Astrocyte (in vitro differentiated cells and primary cell): Measurements from ENCODE around the gene RNU6-7. TPM values are rescaled to one million over a fixed set of nuclear protein-coding genes. Genes with fewer than 3 reads are reported as not detected.

Experiments
- DNase-seq: peaks from one replicate; pipeline ENCODE4 v3.0.0-alpha.2; 2010; ENCODE audit warnings: low read depth
- FAIRE-seq: peaks from 2 replicates; lab custom pipeline; 2011; peaks lifted over from hg19 to GRCh38; lab: Jason Lieb, UNC
- H2AFZ ChIP-seq: 2 replicates; pipeline ENCODE4 v1.6.0; 2012; ENCODE audit warnings: low read depth, low read length, inconsistent platforms
- H3K27ac ChIP-seq: 2 replicates; pipeline ENCODE4 v1.5.1; 2011; ENCODE audit warnings: low read depth, low read length, inconsistent platforms
- H3K27me3 ChIP-seq: 2 replicates; pipeline ENCODE4 v1.6.0; 2011; ENCODE audit warnings: low read length, inconsistent platforms; ENCODE audit not compliant: insufficient read depth
- H3K36me3 ChIP-seq: 2 replicates; pipeline ENCODE4 v1.5.1; 2011; ENCODE audit warnings: low read length, inconsistent platforms; ENCODE audit not compliant: insufficient read depth
- H3K4me1 ChIP-seq: 2 replicates; pipeline ENCODE4 v1.5.1; 2011; ENCODE audit warnings: low read length, inconsistent platforms; ENCODE audit not compliant: insufficient read depth
- H3K4me2 ChIP-seq: 2 replicates; pipeline ENCODE4 v1.6.0; 2012; ENCODE audit warnings: low read length, inconsistent platforms
- H3K4me3 ChIP-seq: 2 replicates; pipeline ENCODE4 v1.5.1; 2011; ENCODE audit warnings: low read depth, mild to moderate bottlenecking, low read length, inconsistent platforms; ENCODE audit not compliant: insufficient read depth
- H3K79me2 ChIP-seq: 2 replicates; pipeline ENCODE4 v1.6.0; 2012; ENCODE audit warnings: mild to moderate bottlenecking, low read length, inconsistent platforms; ENCODE audit not compliant: insufficient read depth
- H3K9ac ChIP-seq: 2 replicates; pipeline ENCODE4 v1.6.0; 2012; ENCODE audit warnings: mild to moderate bottlenecking, low read length, inconsistent platforms
- H3K9me3 ChIP-seq: 2 replicates; pipeline ENCODE4 v1.5.1; 2012; ENCODE audit warnings: low read depth, mild to moderate bottlenecking, low read length, inconsistent platforms; ENCODE audit not compliant: insufficient read depth
- H4K20me1 ChIP-seq: 2 replicates; pipeline ENCODE4 v1.6.0; 2012; ENCODE audit warnings: low read length, inconsistent platforms; ENCODE audit not compliant: insufficient read depth
- H3K27ac Mint-ChIP-seq: one replicate; pipeline ENCODE4 v1.8.0; 2021; ENCODE audit warnings: mild to moderate bottlenecking, mixed read lengths; ENCODE audit not compliant: unreplicated experiment
- H3K27me3 Mint-ChIP-seq: one replicate; pipeline ENCODE4 v1.8.0; 2021; ENCODE audit warnings: low read depth, mixed read lengths; ENCODE audit not compliant: unreplicated experiment
- H3K36me3 Mint-ChIP-seq: one replicate; pipeline ENCODE4 v1.8.0; 2021; ENCODE audit warnings: low read depth, mixed read lengths; ENCODE audit not compliant: unreplicated experiment
- H3K4me1 Mint-ChIP-seq: one replicate; pipeline ENCODE4 v1.8.0; 2021; ENCODE audit warnings: low read depth, mixed read lengths; ENCODE audit not compliant: unreplicated experiment
- H3K4me3 Mint-ChIP-seq: one replicate; pipeline ENCODE4 v1.8.0; 2021; ENCODE audit warnings: mild to moderate bottlenecking, moderate library complexity, mixed read lengths; ENCODE audit not compliant: unreplicated experiment
- H3K9me3 Mint-ChIP-seq: one replicate; pipeline ENCODE4 v1.8.0; 2021; ENCODE audit warnings: mild to moderate bottlenecking, mixed read lengths; ENCODE audit not compliant: unreplicated experiment
- EZH2 ChIP-seq: IDR thresholded peaks from 2 replicates; pipeline ENCODE4 v1.6.1; 2012; ENCODE audit warnings: mild to moderate bottlenecking, low read length, inconsistent platforms; ENCODE audit not compliant: insufficient read depth
- total RNA-seq: library from RNA; stranded (reverse); gene quantifications from 2 replicates; pipeline ENCODE4 v1.2.1, GENCODE V29; 2021
- TF ChIP-seq, protein P1 (sequence below): IDR thresholded peaks from 2 replicates; pipeline ENCODE4 v1.5.1; 2011; ENCODE audit warnings: low read depth, mild to moderate bottlenecking, inconsistent platforms, low read length, moderate library complexity; ENCODE audit not compliant: insufficient read depth

The RNU6-7 gene
- total RNA-seq, 1 donor from 2014 or later: not detected

DNA sequence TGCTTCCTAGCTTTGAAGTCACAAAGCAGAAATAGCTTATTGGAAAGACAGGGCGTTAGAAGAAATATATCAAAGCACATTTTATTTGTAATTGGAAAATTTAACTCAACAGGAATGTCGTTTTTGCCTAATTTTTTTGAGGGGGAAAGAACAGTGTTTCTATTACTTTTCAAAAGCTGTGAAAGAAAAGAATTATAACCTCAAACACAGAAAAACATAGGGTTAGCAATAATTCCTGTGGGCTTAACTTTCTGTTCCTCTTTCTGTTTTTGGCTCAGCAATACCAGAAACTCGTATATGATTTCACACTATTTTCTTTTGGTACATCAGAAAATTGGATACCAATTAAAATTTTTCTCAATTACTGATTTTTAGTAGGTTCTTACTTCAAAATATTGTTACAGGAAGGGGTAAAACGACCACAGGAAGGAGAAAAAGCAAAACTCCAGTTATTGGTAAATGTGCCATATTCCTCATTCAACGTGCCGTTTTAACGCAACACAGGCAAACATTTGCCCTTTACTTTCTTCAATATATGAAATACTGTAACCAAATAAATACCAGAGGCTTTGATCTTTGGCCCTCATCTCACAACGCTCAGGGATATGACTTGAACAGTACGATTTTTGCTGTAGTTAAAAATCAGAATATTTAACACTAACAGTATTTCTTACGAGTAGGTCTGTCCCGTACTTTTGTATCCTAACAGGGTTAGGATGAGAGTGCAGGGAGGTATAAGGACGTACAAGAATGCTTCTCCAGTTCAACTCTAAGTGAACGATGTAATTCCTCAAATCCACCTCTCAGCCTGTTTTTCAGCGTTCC is 1.3 kb upstream of the RNU6-7 start:
- H3K27ac Mint-ChIP-seq: no peak overlapping the region
- no peak for DNase-seq
- peak overlapping the region; percentile 94 for H3K9ac ChIP-seq
- no peak overlapping the region for H3K27ac ChIP-seq
- peak overlapping the region; percentile 87 for H3K4me3 Mint-ChIP-seq
- H3K4me1 ChIP-seq: peaks cover 5% of the 10 kb centered on the region
- no peak for FAIRE-seq
- H3K4me2 ChIP-seq: peak overlapping the region; percentile 93
- peak overlapping the region; percentile 82 for H3K4me3 ChIP-seq
- TF ChIP-seq EZH2: no peak
- TF ChIP-seq, protein P1, sequence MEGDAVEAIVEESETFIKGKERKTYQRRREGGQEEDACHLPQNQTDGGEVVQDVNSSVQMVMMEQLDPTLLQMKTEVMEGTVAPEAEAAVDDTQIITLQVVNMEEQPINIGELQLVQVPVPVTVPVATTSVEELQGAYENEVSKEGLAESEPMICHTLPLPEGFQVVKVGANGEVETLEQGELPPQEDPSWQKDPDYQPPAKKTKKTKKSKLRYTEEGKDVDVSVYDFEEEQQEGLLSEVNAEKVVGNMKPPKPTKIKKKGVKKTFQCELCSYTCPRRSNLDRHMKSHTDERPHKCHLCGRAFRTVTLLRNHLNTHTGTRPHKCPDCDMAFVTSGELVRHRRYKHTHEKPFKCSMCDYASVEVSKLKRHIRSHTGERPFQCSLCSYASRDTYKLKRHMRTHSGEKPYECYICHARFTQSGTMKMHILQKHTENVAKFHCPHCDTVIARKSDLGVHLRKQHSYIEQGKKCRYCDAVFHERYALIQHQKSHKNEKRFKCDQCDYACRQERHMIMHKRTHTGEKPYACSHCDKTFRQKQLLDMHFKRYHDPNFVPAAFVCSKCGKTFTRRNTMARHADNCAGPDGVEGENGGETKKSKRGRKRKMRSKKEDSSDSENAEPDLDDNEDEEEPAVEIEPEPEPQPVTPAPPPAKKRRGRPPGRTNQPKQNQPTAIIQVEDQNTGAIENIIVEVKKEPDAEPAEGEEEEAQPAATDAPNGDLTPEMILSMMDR: no peak
- no peaks in the 10 kb centered on the region for H3K36me3 ChIP-seq
- no peaks in the 10 kb centered on the region for H3K79me2 ChIP-seq
- peaks cover 4% of the 10 kb centered on the region for H3K4me1 Mint-ChIP-seq
- no peaks in the 10 kb centered on the region for H3K9me3 ChIP-seq
- no peaks in the 10 kb centered on the region for H3K36me3 Mint-ChIP-seq
- peak overlapping the region; percentile 97 for H2AFZ ChIP-seq
- no peaks in the 10 kb centered on the region for H3K9me3 Mint-ChIP-seq
- H4K20me1 ChIP-seq: no peaks in the 10 kb centered on the region
- no peaks in the 10 kb centered on the region for H3K27me3 ChIP-seq
- no peaks in the 10 kb centered on the region for H3K27me3 Mint-ChIP-seq

DNA sequence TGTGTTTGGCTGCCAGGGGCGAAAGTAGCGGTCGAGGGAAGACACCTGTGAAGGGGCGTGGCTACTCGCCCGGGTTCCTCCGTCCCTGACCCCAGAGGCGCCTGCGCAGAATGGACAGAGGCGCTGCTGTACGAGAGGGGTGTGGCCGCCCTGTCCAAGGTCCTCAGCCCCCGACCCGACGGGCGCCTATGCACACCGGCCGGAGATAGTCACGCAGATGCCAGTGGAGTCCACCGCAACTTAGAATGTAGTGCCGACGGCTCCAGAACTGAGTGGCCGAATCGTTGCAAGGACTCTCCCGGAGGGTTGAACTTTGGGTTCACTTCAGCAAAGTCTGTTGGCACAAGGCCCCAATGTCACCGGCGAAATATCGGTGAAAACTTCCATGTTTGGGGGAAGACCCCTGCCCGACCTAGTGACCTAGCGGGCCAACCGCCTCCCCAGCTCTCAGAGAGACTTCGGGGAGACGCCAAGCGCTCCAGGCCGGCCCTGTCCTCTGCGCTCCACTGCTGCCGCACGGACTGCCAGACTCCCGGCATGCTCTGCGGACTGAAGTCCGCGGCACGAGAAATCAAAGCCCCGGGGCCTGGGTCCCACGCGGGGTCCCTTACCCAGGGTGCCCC is 541 bp upstream of the RNU6-7 start:
- H3K9me3 Mint-ChIP-seq: no peaks in the 10 kb centered on the region
- Histone ChIP-seq H3K4me1 (peaks cover 5% of the 10 kb centered on the region), H3K27me3 (no peaks in the 10 kb centered on the region), H3K9ac (peak overlapping the region; percentile 94), H4K20me1 (no peaks in the 10 kb centered on the region), H3K79me2 (no peaks in the 10 kb centered on the region), H3K4me3 (peak overlapping the region; percentile 82), H2AFZ (peak overlapping the region; percentile 97), H3K4me2 (peak overlapping the region; percentile 93), H3K9me3 (no peaks in the 10 kb centered on the region), H3K36me3 (no peaks in the 10 kb centered on the region), H3K27ac (no peak overlapping the region)
- H3K4me3 Mint-ChIP-seq: peak overlapping the region; percentile 87
- H3K4me1 Mint-ChIP-seq: peaks cover 4% of the 10 kb centered on the region
- H3K27me3 Mint-ChIP-seq: no peaks in the 10 kb centered on the region
- no peak for FAIRE-seq
- no peak for TF ChIP-seq EZH2
- TF ChIP-seq, protein P1: no peak
- H3K27ac Mint-ChIP-seq: peak overlapping the region; percentile 97
- DNase-seq: peak; percentile 52
- H3K36me3 Mint-ChIP-seq: no peaks in the 10 kb centered on the region
